ENCODE measurements around the gene GBP6. TPM values are rescaled to one million over a fixed set of nuclear protein-coding genes. Genes with fewer than 3 reads are reported as not detected.
"Not testable (repeated sequence)": the region's sequence is repeated elsewhere in the genome, so short reads cannot be mapped to it uniquely, and the experiment has no call there.

GBP6 gene
- total RNA-seq, 3 donors from 2014 or later: 0.09 TPM; not detected in 2

DNA sequence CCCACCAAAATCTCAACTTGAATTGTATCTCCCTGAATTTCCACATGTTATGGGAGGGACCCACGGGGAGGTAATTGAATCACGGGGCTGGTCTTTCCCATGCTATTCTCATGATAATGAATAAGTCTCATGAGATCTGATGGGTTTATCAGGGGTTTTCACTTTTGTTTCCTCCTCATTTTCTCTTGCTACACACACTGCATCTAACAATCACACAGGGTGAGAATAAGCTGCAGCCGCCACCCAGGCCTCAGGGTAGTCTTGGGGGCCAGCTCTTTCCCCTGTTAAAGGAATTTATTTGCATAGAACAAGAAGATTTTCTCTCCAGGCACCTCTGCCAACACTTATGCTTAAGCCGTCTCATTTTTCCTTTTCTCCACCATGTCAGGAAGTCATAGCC is 26.0 kb upstream of the GBP6 start:
- H3K9me3 ChIP-seq: no peaks in the 10 kb centered on the region
- no peak for ATAC-seq
- intact Hi-C loops (cut with DNase I, micrococcal nuclease): no loop called here
- no peak for DNase-seq
- H3K4me3 ChIP-seq: no peak overlapping the region
- no peaks in the 10 kb centered on the region for H3K4me1 ChIP-seq (ENCODE audit: low read depth)
- no peaks in the 10 kb centered on the region for H3K36me3 ChIP-seq (ENCODE audit: low read depth)
- no peak for TF ChIP-seq CTCF (IDR thresholded peaks at IDR 0.05)

DNA sequence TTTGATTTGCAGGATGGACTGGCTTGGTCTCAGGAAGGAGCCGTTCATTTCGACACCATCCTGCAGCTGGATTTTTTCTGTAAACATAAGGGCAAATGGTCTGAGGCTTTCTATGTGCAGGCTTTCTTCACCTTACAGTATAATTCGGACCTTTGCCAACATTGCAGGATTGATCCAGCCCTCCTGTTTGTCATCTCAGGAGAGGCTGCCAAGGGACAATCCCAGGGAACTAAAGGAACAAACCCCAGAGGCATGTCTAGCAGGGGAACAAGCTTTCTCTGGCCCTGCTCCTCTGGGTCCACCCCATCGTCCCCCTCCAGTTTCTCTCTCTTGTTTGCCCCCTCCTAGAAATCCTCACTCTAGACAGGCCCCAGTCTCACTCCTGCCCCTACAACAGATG is 24.8 kb upstream of the GBP6 start:
- no peak for DNase-seq
- no peak for TF ChIP-seq CTCF (IDR thresholded peaks at IDR 0.05)
- H3K4me1 ChIP-seq (ENCODE audit: low read depth): no peaks in the 10 kb centered on the region
- ATAC-seq: no peak
- no peaks in the 10 kb centered on the region for H3K36me3 ChIP-seq (ENCODE audit: low read depth)
- intact Hi-C loops (cut with DNase I, micrococcal nuclease): no loop called here
- H3K9me3 ChIP-seq: no peaks in the 10 kb centered on the region
- H3K4me3 ChIP-seq: no peak overlapping the region

GRCh38 chr1:89345479-89345878 is 18.4 kb upstream of the GBP6 start:
- intact Hi-C loops (cut with DNase I, micrococcal nuclease); H3K36me3 ChIP-seq (ENCODE audit: low read depth); DNase-seq; H3K9me3 ChIP-seq; H3K4me1 ChIP-seq (ENCODE audit: low read depth); H3K4me3 ChIP-seq; ATAC-seq: not testable (repeated sequence)

- TF ChIP-seq CTCF (IDR thresholded peaks at IDR 0.05): no peak
- Histone ChIP-seq H3K36me3 (ENCODE audit: low read depth) (no peaks in the 10 kb centered on the region), H3K4me1 (ENCODE audit: low read depth) (no peaks in the 10 kb centered on the region), H3K9me3 (no peaks in the 10 kb centered on the region), H3K4me3 (no peak overlapping the region)
- DNase-seq (no peak), ATAC-seq (no peak)
- intact Hi-C loops (cut with DNase I, micrococcal nuclease): no loop called here
These were observed 16.6 kb upstream of the GBP6 start for GRCh38 chr1:89347296-89347695.

GRCh38 chr1:89350298-89350697 is 13.6 kb upstream of the GBP6 start:
- ATAC-seq (no peak), DNase-seq (no peak)
- intact Hi-C loops (cut with DNase I, micrococcal nuclease): no loop called here
- no peaks in the 10 kb centered on the region for H3K4me1 ChIP-seq (ENCODE audit: low read depth)
- H3K9me3 ChIP-seq: no peaks in the 10 kb centered on the region
- no peak overlapping the region for H3K4me3 ChIP-seq
- TF ChIP-seq CTCF (IDR thresholded peaks at IDR 0.05): no peak
- no peaks in the 10 kb centered on the region for H3K36me3 ChIP-seq (ENCODE audit: low read depth)

- Histone ChIP-seq H3K9me3 (no peaks in the 10 kb centered on the region), H3K4me3 (no peak overlapping the region), H3K36me3 (ENCODE audit: low read depth) (no peaks in the 10 kb centered on the region), H3K4me1 (ENCODE audit: low read depth) (no peaks in the 10 kb centered on the region)
- intact Hi-C loops (cut with DNase I, micrococcal nuclease): no loop called here
- no peak for DNase-seq
- no peak for ATAC-seq
- no peak for TF ChIP-seq CTCF (IDR thresholded peaks at IDR 0.05)
These were observed 12.1 kb upstream of the GBP6 start for GRCh38 chr1:89351597-89352311.
